B cell (primary cell): ENCODE results near the gene BNC2. TPM values are rescaled to one million over a fixed set of nuclear protein-coding genes. Genes with fewer than 3 reads are reported as not detected.

ENCODE experiments used
- ATAC-seq: fragments of 200-7000 bp; cut with Tn5 transposase; one replicate; pipeline ENCODE4 v1.10.0; 2021; ENCODE audit warnings: low read depth, mild to moderate bottlenecking, moderate number of reproducible peaks, moderate library complexity
- CTCF ChIA-PET: fragments of 350-600 bp; sonication (Branson Sonifier 250); formaldehyde crosslinking; loops from one replicate; lab custom pipeline; 2021; ENCODE audit warnings: antibody characterized with exemption, inconsistent platforms; lab: Charles Lee
- POLR2A ChIA-PET: fragments of 350-600 bp; sonication (Branson Sonifier 250); formaldehyde crosslinking; loops from one replicate; lab custom pipeline; 2021; ENCODE audit warnings: antibody characterized with exemption; lab: Charles Lee
- DNase-seq: peaks from one replicate; pipeline ENCODE4 v3.0.0; 2013
- H2AFZ ChIP-seq: 2 replicates; pipeline ENCODE4 v1.6.1; 2012; ENCODE audit warnings: mild to moderate bottlenecking, low read depth, low read length; ENCODE audit not compliant: insufficient read depth, poor library complexity, severe bottlenecking
- H3K27ac ChIP-seq, 2 donors: 1 replicate in 1 of 2; 2 replicates in 1 of 2; pipeline ENCODE4 v1.5.1; 2012 to 2013; ENCODE audit warnings: low read length in 2 of 2, mild to moderate bottlenecking in 2 of 2, moderate library complexity in 1 of 2
- H3K27me3 ChIP-seq, 4 experiments: fragments of 200-600 bp in 1 of 4; sonication (generic) in 1 of 4; replicated peaks in 1 of 4; 1 replicate in 2 of 4; 2 replicates in 2 of 4; pipeline versions ENCODE4 v1.6.1 to v1.7.0; 2013 to 2016; ENCODE audit warnings: low read length in 3 of 4, mild to moderate bottlenecking in 2 of 4, mixed read lengths in 1 of 4, moderate library complexity in 1 of 4; ENCODE audit not compliant: insufficient read depth in 4 of 4, control insufficient read depth in 3 of 4; ENCODE audit errors: control extremely low read depth in 1 of 4
- H3K36me3 ChIP-seq, 2 experiments: replicated peaks in 1 of 2; 1 replicate in 1 of 2; 2 replicates in 1 of 2; pipeline versions ENCODE4 v1.6.1 to v1.7.1; 2013; ENCODE audit warnings: low read length in 1 of 2; ENCODE audit not compliant: insufficient read depth in 2 of 2, control insufficient read depth in 1 of 2; ENCODE audit errors: control extremely low read depth in 1 of 2, extremely low read depth in 1 of 2
- H3K4me1 ChIP-seq, 2 donors: fragments of 200-600 bp in 1 of 2; sonication (generic) in 1 of 2; 1 replicate in 1 of 2; 2 replicates in 1 of 2; pipeline versions ENCODE4 v1.5.1 to v1.6.1; 2013 to 2017; ENCODE audit warnings: low read length in 2 of 2; ENCODE audit not compliant: control insufficient read depth in 2 of 2, insufficient read depth in 2 of 2
- H3K4me2 ChIP-seq: replicated peaks from 2 replicates; pipeline ENCODE3; 2012; ENCODE audit warnings: mild to moderate bottlenecking, low read depth, low read length; ENCODE audit not compliant: poor library complexity, severe bottlenecking
- H3K4me3 ChIP-seq, 5 experiments: fragments of 200-600 bp in 1 of 5; sonication (generic) in 1 of 5; 1 replicate in 3 of 5; 2 replicates in 2 of 5; pipeline versions ENCODE4 v1.5.1 to v1.7.0; 2011 to 2016; ENCODE audit warnings: low read length in 4 of 5, mild to moderate bottlenecking in 4 of 5, low read depth in 2 of 5, control low read depth in 1 of 5, moderate library complexity in 1 of 5; ENCODE audit not compliant: insufficient read depth in 1 of 5; ENCODE audit errors: control extremely low read depth in 1 of 5, extremely low read depth in 1 of 5
- H3K79me2 ChIP-seq: fragments of 200-600 bp; sonication (generic); one replicate; pipeline ENCODE4 v1.6.0; 2016; ENCODE audit warnings: low read length; ENCODE audit not compliant: control insufficient read depth, insufficient read depth
- H3K9ac ChIP-seq: fragments of 200-600 bp; sonication (generic); 2 replicates; pipeline ENCODE4 v1.6.1; 2017; ENCODE audit warnings: mild to moderate bottlenecking, low read length, moderate library complexity
- H3K9me3 ChIP-seq, 3 donors: one replicate each; pipeline versions ENCODE4 v1.6.1 to v1.7.1; 2013; ENCODE audit warnings: low read length in 2 of 3; ENCODE audit not compliant: control insufficient read depth in 2 of 3, insufficient read depth in 1 of 3; ENCODE audit errors: control extremely low read depth in 1 of 3
- H4K20me1 ChIP-seq: 2 replicates; pipeline ENCODE4 v1.6.0; 2012; ENCODE audit warnings: mild to moderate bottlenecking, low read length; ENCODE audit not compliant: insufficient read depth, control insufficient read depth, poor library complexity, severe bottlenecking
- H3K27ac Mint-ChIP-seq: one replicate; pipeline ENCODE4 v1.8.0; 2021; ENCODE audit warnings: mixed read lengths
- H3K27me3 Mint-ChIP-seq: one replicate; pipeline ENCODE4 v1.8.0; 2021; ENCODE audit warnings: mixed read lengths
- H3K4me1 Mint-ChIP-seq: one replicate; pipeline ENCODE4 v1.8.0; 2021; ENCODE audit warnings: mixed read lengths
- H3K4me3 Mint-ChIP-seq: one replicate; pipeline ENCODE4 v1.8.0; 2021; ENCODE audit warnings: mixed read lengths
- H3K9me3 Mint-ChIP-seq: one replicate; pipeline ENCODE4 v1.8.0; 2022; ENCODE audit warnings: mixed read lengths; ENCODE audit not compliant: insufficient read depth
- EZH2 ChIP-seq: IDR thresholded peaks from 2 replicates; pipeline ENCODE4 v1.6.1; 2012; ENCODE audit warnings: borderline replicate concordance, low read depth, mild to moderate bottlenecking, moderate library complexity, low read length; ENCODE audit not compliant: insufficient read depth, poor library complexity, severe bottlenecking
- WGBS: methylation state at CpG from one replicate; pipeline ENCODE4 v1.1.5; 2013; ENCODE audit warnings: missing lambda C conversion rate; ENCODE audit not compliant: insufficient coverage; 5-methylcytosine and 5-hydroxymethylcytosine counted together
- intact Hi-C: fragments of 100-400 bp; cut with micrococcal nuclease; formaldehyde crosslinking; loops from one replicate; pipeline ENCODE4 v1.10.0; 2022
- polyA plus RNA-seq: library from polyadenylated mRNA; depleted of rRNA; stranded (reverse); fragments of >200 nt; gene quantifications from 2 replicates; pipeline ENCODE4 v1.2.3, GENCODE V29; 2012
- total RNA-seq, 2 donors: library from RNA; stranded (reverse); fragments of 120-200 nt in 1 of 2; gene quantifications; 1 replicate in 1 of 2; 2 replicates in 1 of 2; pipeline versions ENCODE4 v1.2.3 to v1.2.4, GENCODE V29; 2013 to 2022
- TF ChIP-seq, protein P1 (sequence below): fragments of 200-600 bp; IDR thresholded peaks from one replicate; pipeline ENCODE4 v1.8.0; 2022; ENCODE audit warnings: antibody characterized with exemption, mild to moderate bottlenecking

Gene BNC2
- total and polyA plus RNA-seq, 2 donors (not counting 1 experiment from before 2014, with no cell fraction given), result 0.01 TPM; not detected in 1

DNA sequence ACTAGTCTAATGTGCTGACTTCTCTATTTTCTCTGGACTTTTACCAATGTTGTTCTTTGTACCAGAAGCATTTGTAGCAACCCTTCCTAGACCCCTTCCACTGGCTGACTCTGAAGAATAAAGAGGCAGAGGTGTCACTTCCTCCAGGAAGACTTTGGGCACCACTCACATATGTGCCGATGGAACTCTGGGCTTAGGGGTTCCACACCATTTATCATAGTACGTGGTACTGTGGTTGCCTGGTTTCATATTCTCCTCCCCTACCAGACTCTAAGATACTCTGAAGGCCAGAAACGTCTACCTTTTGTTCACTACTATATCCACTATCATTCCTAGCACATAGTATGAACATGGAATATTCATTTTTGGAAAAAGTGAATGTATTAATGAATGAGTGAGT lies 88.0 kb downstream of the BNC2 start:
- H4K20me1 ChIP-seq, result no peaks in the 10 kb centered on the region
- no peaks in the 10 kb centered on the region for H3K27me3 Mint-ChIP-seq
- H3K27ac ChIP-seq, result no peak overlapping the region
- ATAC-seq (no peak), DNase-seq (no peak)
- H3K4me1 ChIP-seq, result no peaks in the 10 kb centered on the region
- no peak overlapping the region for H2AFZ ChIP-seq
- H3K27ac Mint-ChIP-seq, result no peak overlapping the region
- H3K4me3 Mint-ChIP-seq, result no peak overlapping the region
- ChIA-PET CTCF (no interaction called here), POLR2A (no interaction called here)
- no peaks in the 10 kb centered on the region for H3K36me3 ChIP-seq
- intact Hi-C loops, result no loop called here
- H3K9me3 ChIP-seq, result peaks cover 0 to 3% (median 0%) of the 10 kb centered on the region in 3 donors
- H3K79me2 ChIP-seq, result no peaks in the 10 kb centered on the region
- no peaks in the 10 kb centered on the region for H3K27me3 ChIP-seq
- TF ChIP-seq, protein P1, sequence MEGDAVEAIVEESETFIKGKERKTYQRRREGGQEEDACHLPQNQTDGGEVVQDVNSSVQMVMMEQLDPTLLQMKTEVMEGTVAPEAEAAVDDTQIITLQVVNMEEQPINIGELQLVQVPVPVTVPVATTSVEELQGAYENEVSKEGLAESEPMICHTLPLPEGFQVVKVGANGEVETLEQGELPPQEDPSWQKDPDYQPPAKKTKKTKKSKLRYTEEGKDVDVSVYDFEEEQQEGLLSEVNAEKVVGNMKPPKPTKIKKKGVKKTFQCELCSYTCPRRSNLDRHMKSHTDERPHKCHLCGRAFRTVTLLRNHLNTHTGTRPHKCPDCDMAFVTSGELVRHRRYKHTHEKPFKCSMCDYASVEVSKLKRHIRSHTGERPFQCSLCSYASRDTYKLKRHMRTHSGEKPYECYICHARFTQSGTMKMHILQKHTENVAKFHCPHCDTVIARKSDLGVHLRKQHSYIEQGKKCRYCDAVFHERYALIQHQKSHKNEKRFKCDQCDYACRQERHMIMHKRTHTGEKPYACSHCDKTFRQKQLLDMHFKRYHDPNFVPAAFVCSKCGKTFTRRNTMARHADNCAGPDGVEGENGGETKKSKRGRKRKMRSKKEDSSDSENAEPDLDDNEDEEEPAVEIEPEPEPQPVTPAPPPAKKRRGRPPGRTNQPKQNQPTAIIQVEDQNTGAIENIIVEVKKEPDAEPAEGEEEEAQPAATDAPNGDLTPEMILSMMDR, result no peak
- TF ChIP-seq EZH2, result no peak
- H3K9me3 Mint-ChIP-seq, result peaks cover 2% of the 10 kb centered on the region
- H3K4me1 Mint-ChIP-seq, result no peaks in the 10 kb centered on the region
- WGBS, result 67% methylated on average over 1 of the region's 3 CpGs
- no peak overlapping the region for H3K4me2 ChIP-seq
- no peak overlapping the region for H3K9ac ChIP-seq
- H3K4me3 ChIP-seq, result no peak overlapping the region

DNA sequence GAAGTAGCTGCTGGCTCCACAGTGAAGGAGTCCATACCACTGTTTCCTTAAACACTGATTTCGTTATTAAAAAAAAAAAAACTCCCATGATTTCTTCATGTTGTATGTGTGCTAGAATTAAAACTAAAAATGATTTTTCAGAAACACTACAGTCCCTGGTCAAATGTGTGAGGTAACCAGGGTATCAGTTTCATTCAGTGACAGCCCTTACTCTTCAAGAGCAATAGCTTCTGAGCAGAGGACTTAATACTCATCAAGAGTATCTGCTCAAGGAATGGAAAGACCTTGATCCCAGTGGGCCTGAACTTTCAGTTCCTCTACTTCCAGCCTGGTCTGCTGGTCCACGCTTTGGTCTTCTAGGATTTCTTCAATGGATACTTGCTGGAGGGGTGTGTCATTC lies 95.1 kb downstream of the BNC2 start:
- Histone ChIP-seq H3K4me2 (no peak overlapping the region), H3K4me3 (no peak overlapping the region), H3K9ac (no peak overlapping the region), H3K27ac (no peak overlapping the region), H3K27me3 (no peaks in the 10 kb centered on the region), H3K79me2 (no peaks in the 10 kb centered on the region), H3K4me1 (no peaks in the 10 kb centered on the region), H2AFZ (no peak overlapping the region), H3K9me3 (peaks cover 0 to 7% (median 0%) of the 10 kb centered on the region in 3 donors), H3K36me3 (no peaks in the 10 kb centered on the region), H4K20me1 (no peaks in the 10 kb centered on the region)
- Mint-ChIP-seq H3K4me3 (no peak overlapping the region), H3K4me1 (no peaks in the 10 kb centered on the region), H3K27ac (no peak overlapping the region), H3K27me3 (no peaks in the 10 kb centered on the region), H3K9me3 (no peaks in the 10 kb centered on the region)
- TF ChIP-seq EZH2, result no peak
- TF ChIP-seq, protein P1, result no peak
- ATAC-seq (no peak), DNase-seq (no peak)
- ChIA-PET POLR2A (no interaction called here), CTCF (no interaction called here)
- WGBS, result no CpG with 5 or more reads among the region's 2 CpGs
- intact Hi-C loops, result no loop called here
